CD1c-positive myeloid dendritic cell (primary cell): ENCODE results near the gene ITGB1.
"Not testable (repeated sequence)": the region's sequence is repeated elsewhere in the genome, so short reads cannot be mapped to it uniquely, and the experiment has no call there.

Source experiments
- DNase-seq: peaks from one replicate; pipeline ENCODE4 v3.0.0-alpha.2; 2016; ENCODE audit errors: extremely low spot score

The ITGB1 gene

GRCh38 chr10:32938554-32939061 lies 19.4 kb downstream of the ITGB1 start:
- no peak for DNase-seq

GRCh38 chr10:32937911-32938424 lies 20.1 kb downstream of the ITGB1 start:
- DNase-seq = peak; percentile 48

- no peak for DNase-seq
Observed at GRCh38 chr10:32932225-32932729, 25.8 kb downstream of the ITGB1 start.

- no peak for DNase-seq
Observed at GRCh38 chr10:32931593-32931992, 26.4 kb downstream of the ITGB1 start.

GRCh38 chr10:32930036-32930435 lies 28.0 kb downstream of the ITGB1 start:
- no peak for DNase-seq

- no peak for DNase-seq
Observed at GRCh38 chr10:32929634-32930033, 28.4 kb downstream of the ITGB1 start.

GRCh38 chr10:32927750-32928149 lies 30.3 kb downstream of the ITGB1 start:
- no peak for DNase-seq

- DNase-seq = no peak
Observed at GRCh38 chr10:32923849-32924248, 34.2 kb downstream of the ITGB1 start.

- no peak for DNase-seq
Observed at GRCh38 chr10:32923134-32923533, 34.9 kb downstream of the ITGB1 start.

GRCh38 chr10:32922170-32922569 lies 35.9 kb downstream of the ITGB1 start:
- DNase-seq = no peak

- DNase-seq = not testable (repeated sequence)
Observed at GRCh38 chr10:32917817-32918216, 40.2 kb downstream of the ITGB1 start.

- DNase-seq = no peak
Observed at GRCh38 chr10:32911285-32912016, 46.6 kb downstream of the ITGB1 start.

GRCh38 chr10:32909970-32910369 lies 48.1 kb downstream of the ITGB1 start:
- DNase-seq = not testable (repeated sequence)

- DNase-seq = no peak
Observed at GRCh38 chr10:32909456-32909855, 48.6 kb downstream of the ITGB1 start.

GRCh38 chr10:32906595-32906994 lies 51.4 kb downstream of the ITGB1 start:
- DNase-seq = no peak

- no peak for DNase-seq
Observed at GRCh38 chr10:32905466-32905865, 52.6 kb downstream of the ITGB1 start.

- DNase-seq = no peak
Observed at GRCh38 chr10:32901815-32902214, 56.2 kb downstream of the ITGB1 start.

- not testable (repeated sequence) for DNase-seq
Observed at GRCh38 chr10:32895200-32895968, 62.6 kb downstream of the ITGB1 start.

GRCh38 chr10:32893916-32894664 lies 63.9 kb downstream of the ITGB1 start:
- no peak for DNase-seq

GRCh38 chr10:32893434-32893833 lies 64.6 kb downstream of the ITGB1 start:
- DNase-seq = no peak

GRCh38 chr10:32891261-32891660 lies 66.8 kb downstream of the ITGB1 start:
- DNase-seq = no peak

- DNase-seq = no peak
Observed at GRCh38 chr10:32890444-32890843, 67.6 kb downstream of the ITGB1 start.
